Dendritic cell treated with granulocyte-macrophage colony-stimulating factor and Interleukin-4, amounts not matched to agents 40 ng/mL and 50 ng/mL, for 4 days (primary cell): ENCODE results near the gene CCDC3.
"Not testable (repeated sequence)": the region's sequence is repeated elsewhere in the genome, so short reads cannot be mapped to it uniquely, and the experiment has no call there.

Experiments used
- H3K27ac Mint-ChIP-seq: one replicate; pipeline ENCODE4 v1.8.0; 2022; ENCODE audit warnings: mild to moderate bottlenecking, mixed read lengths
- H3K27me3 Mint-ChIP-seq: one replicate; pipeline ENCODE4 v1.8.0; 2022; ENCODE audit warnings: mild to moderate bottlenecking, mixed read lengths
- H3K36me3 Mint-ChIP-seq: one replicate; pipeline ENCODE4 v1.8.0; 2022; ENCODE audit warnings: low read depth, mixed read lengths
- H3K4me1 Mint-ChIP-seq: one replicate; pipeline ENCODE4 v1.8.0; 2022; ENCODE audit warnings: low read depth, mixed read lengths
- H3K4me3 Mint-ChIP-seq: one replicate; pipeline ENCODE4 v1.8.0; 2022; ENCODE audit warnings: mild to moderate bottlenecking, moderate library complexity, mixed read lengths
- H3K9me3 Mint-ChIP-seq: one replicate; pipeline ENCODE4 v1.8.0; 2022; ENCODE audit warnings: mixed read lengths
- intact Hi-C: fragments of 100-400 bp; cut with micrococcal nuclease; formaldehyde crosslinking; loops from one replicate; pipeline ENCODE4 v1.15.0; 2022

CCDC3 gene

DNA sequence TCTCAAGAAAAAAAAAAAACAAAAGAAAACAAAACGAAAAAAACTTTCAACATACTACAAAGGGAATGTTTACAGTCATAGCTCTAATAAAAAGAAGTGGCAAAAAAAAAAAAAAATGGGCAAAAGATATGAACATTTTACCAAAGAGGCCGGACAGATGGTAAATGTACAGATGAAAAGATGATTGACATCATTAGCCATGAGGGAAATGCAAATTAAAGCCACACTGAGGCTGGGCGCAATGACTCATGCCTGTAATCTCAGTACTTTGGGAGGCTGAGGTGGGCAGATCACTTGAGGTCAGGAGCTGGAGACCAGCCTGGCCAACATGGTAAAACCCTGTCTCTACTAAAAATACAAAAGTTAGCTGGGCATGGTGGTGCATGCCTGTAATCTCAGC, 17.9 kb downstream of the CCDC3 start:
- H3K4me3 Mint-ChIP-seq, H3K27ac Mint-ChIP-seq, H3K27me3 Mint-ChIP-seq, H3K36me3 Mint-ChIP-seq, intact Hi-C loops, H3K9me3 Mint-ChIP-seq, H3K4me1 Mint-ChIP-seq: not testable (repeated sequence)

GRCh38 chr10:12981570-12981969, 19.9 kb downstream of the CCDC3 start:
- H3K9me3 Mint-ChIP-seq: no peaks in the 10 kb centered on the region
- intact Hi-C loops: no loop called here
- no peaks in the 10 kb centered on the region for H3K4me1 Mint-ChIP-seq
- no peaks in the 10 kb centered on the region for H3K36me3 Mint-ChIP-seq
- no peaks in the 10 kb centered on the region for H3K27me3 Mint-ChIP-seq
- H3K27ac Mint-ChIP-seq: no peak overlapping the region
- no peak overlapping the region for H3K4me3 Mint-ChIP-seq

- H3K4me1 Mint-ChIP-seq: no peaks in the 10 kb centered on the region
- intact Hi-C loops: no loop called here
- no peaks in the 10 kb centered on the region for H3K36me3 Mint-ChIP-seq
- H3K27ac Mint-ChIP-seq: no peak overlapping the region
- no peaks in the 10 kb centered on the region for H3K9me3 Mint-ChIP-seq
- no peaks in the 10 kb centered on the region for H3K27me3 Mint-ChIP-seq
- H3K4me3 Mint-ChIP-seq: no peak overlapping the region
These were observed 20.7 kb downstream of the CCDC3 start for GRCh38 chr10:12980713-12981306.

GRCh38 chr10:12980102-12980661, 21.3 kb downstream of the CCDC3 start:
- no peak overlapping the region for H3K4me3 Mint-ChIP-seq
- no peaks in the 10 kb centered on the region for H3K27me3 Mint-ChIP-seq
- no peaks in the 10 kb centered on the region for H3K4me1 Mint-ChIP-seq
- intact Hi-C loops: no loop called here
- no peak overlapping the region for H3K27ac Mint-ChIP-seq
- H3K36me3 Mint-ChIP-seq: no peaks in the 10 kb centered on the region
- H3K9me3 Mint-ChIP-seq: no peaks in the 10 kb centered on the region

GRCh38 chr10:12978891-12979290, 22.6 kb downstream of the CCDC3 start:
- intact Hi-C loops: no loop called here
- Mint-ChIP-seq H3K36me3 (no peaks in the 10 kb centered on the region), H3K9me3 (no peaks in the 10 kb centered on the region), H3K4me3 (no peak overlapping the region), H3K27ac (no peak overlapping the region), H3K4me1 (no peaks in the 10 kb centered on the region), H3K27me3 (no peaks in the 10 kb centered on the region)

GRCh38 chr10:12975906-12976305, 25.6 kb downstream of the CCDC3 start:
- no peak overlapping the region for H3K27ac Mint-ChIP-seq
- H3K36me3 Mint-ChIP-seq: no peaks in the 10 kb centered on the region
- intact Hi-C loops: no loop called here
- H3K4me1 Mint-ChIP-seq: no peaks in the 10 kb centered on the region
- H3K9me3 Mint-ChIP-seq: no peaks in the 10 kb centered on the region
- H3K4me3 Mint-ChIP-seq: no peak overlapping the region
- no peaks in the 10 kb centered on the region for H3K27me3 Mint-ChIP-seq

DNA sequence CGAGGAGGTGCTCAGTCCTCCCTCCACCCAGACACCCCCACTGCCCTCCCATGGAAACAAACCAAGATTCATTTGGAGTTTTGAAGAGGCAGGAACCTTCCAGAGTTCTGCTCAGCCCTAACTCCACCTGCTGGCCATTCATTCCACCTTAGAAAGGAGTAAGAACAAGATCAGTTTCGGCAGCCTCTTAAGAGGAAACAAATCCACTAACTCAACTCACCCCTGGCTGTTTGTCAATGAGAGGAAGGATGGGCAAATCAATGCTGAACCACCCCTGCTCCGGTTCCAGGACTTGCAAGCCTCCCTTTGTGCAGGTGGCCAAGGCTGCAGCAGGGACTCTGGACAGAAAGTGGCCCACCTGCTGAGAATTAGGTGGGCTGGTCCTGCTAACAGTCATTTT, 26.2 kb downstream of the CCDC3 start:
- Mint-ChIP-seq H3K27me3 (no peaks in the 10 kb centered on the region), H3K27ac (no peak overlapping the region), H3K4me3 (no peak overlapping the region), H3K4me1 (no peaks in the 10 kb centered on the region), H3K36me3 (no peaks in the 10 kb centered on the region), H3K9me3 (no peaks in the 10 kb centered on the region)
- intact Hi-C loops: no loop called here

GRCh38 chr10:12974491-12975199, 26.9 kb downstream of the CCDC3 start:
- H3K4me1 Mint-ChIP-seq: no peaks in the 10 kb centered on the region
- no peaks in the 10 kb centered on the region for H3K9me3 Mint-ChIP-seq
- H3K4me3 Mint-ChIP-seq: no peak overlapping the region
- no peak overlapping the region for H3K27ac Mint-ChIP-seq
- no peaks in the 10 kb centered on the region for H3K27me3 Mint-ChIP-seq
- intact Hi-C loops: no loop called here
- H3K36me3 Mint-ChIP-seq: no peaks in the 10 kb centered on the region

DNA sequence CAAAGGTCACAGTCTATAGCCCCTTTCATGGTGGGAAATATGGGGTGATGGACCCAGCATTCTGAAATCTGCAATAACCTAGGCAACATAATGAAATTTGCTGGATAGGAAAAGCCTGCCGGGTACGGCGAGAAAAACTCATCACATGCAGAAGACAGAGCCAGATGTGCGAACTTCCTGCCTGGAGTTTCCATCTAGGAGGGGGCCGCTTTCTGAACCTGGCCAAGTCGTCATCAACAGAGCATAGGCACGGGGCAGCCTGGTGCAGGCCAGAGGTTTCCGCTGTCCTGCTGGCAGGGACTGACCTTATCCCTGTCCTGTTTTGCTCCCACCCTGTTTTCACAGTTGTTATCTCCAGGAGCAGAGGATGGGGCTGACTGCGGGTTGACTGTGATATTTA, 27.4 kb downstream of the CCDC3 start:
- no peaks in the 10 kb centered on the region for H3K27me3 Mint-ChIP-seq
- H3K9me3 Mint-ChIP-seq: no peaks in the 10 kb centered on the region
- no peak overlapping the region for H3K27ac Mint-ChIP-seq
- no peak overlapping the region for H3K4me3 Mint-ChIP-seq
- H3K4me1 Mint-ChIP-seq: no peaks in the 10 kb centered on the region
- no peaks in the 10 kb centered on the region for H3K36me3 Mint-ChIP-seq
- intact Hi-C loops: no loop called here

DNA sequence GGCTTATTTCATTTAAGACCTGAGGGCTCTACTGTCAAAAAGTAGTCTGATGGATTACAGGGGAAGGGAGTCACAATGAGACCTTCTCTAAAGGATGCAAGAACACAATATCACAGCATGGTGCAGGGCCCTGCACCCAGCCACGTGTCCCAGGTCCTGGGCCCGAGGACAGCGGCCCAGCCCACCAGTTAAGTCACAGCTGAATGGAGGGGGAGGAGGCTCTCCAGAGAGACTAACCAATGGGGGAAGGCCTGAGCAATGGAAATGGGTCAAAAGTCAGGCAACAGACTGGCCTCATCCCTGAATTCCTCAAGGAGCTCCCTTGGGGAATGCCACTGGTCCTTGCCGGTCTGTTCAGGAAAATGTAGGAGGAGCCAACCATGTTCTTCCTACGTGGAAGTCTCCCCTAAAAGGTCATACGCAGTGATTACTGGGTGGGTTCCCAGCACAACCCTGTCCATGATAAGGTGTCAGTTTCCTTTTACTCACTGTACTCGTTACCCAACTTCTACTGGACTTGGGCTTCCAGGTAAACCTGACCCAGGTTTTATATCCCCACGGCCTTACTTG, 28.3 kb downstream of the CCDC3 start:
- no peaks in the 10 kb centered on the region for H3K4me1 Mint-ChIP-seq
- intact Hi-C loops: no loop called here
- no peak overlapping the region for H3K4me3 Mint-ChIP-seq
- no peaks in the 10 kb centered on the region for H3K36me3 Mint-ChIP-seq
- H3K9me3 Mint-ChIP-seq: no peaks in the 10 kb centered on the region
- no peaks in the 10 kb centered on the region for H3K27me3 Mint-ChIP-seq
- no peak overlapping the region for H3K27ac Mint-ChIP-seq

DNA sequence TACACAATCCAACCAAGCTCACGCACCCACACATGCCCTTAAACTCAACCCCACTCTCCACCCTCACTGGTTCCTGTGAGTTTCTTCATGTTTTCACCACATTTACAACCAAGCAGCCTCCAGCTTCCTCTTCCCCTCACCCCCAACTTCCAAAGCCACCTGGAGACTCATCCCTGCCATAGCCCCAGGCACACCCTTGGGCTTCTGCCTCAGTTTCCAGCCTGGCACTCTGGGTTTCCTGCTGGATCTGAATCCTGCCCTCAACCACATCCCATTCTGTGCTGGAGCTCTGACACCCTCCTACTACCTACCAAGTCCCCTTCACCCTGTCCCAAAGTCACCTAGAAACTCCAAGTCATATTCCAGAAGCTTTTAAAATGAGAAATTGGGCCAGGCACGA, 29.4 kb downstream of the CCDC3 start:
- Mint-ChIP-seq H3K27ac (no peak overlapping the region), H3K4me1 (no peaks in the 10 kb centered on the region), H3K36me3 (no peaks in the 10 kb centered on the region), H3K4me3 (no peak overlapping the region), H3K9me3 (peaks cover 9% of the 10 kb centered on the region), H3K27me3 (no peaks in the 10 kb centered on the region)
- intact Hi-C loops: no loop called here

GRCh38 chr10:12971001-12971788, 30.3 kb downstream of the CCDC3 start:
- no peaks in the 10 kb centered on the region for H3K4me1 Mint-ChIP-seq
- H3K36me3 Mint-ChIP-seq: no peaks in the 10 kb centered on the region
- H3K27me3 Mint-ChIP-seq: no peaks in the 10 kb centered on the region
- H3K4me3 Mint-ChIP-seq: no peak overlapping the region
- no peak overlapping the region for H3K27ac Mint-ChIP-seq
- H3K9me3 Mint-ChIP-seq: peaks cover 19% of the 10 kb centered on the region
- intact Hi-C loops: no loop called here

DNA sequence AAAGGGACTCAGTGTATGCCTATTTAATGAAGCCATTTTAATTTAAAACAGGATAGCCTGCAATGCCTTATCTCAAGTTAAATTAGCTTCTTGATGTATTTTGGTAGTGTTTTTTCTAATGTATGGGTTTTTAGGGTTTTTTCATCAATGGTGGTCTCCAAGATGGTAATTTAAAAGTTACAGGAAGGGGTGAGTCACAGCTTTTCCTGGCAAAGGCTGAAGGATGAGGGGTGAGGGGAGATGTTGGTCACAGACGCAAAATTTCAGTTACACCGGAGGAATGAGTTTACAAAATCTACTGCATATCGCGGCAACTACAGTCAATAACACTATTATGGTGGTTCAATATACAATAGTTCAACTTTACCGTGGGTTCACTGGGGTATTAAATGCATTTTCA, 31.6 kb downstream of the CCDC3 start:
- peaks cover 19% of the 10 kb centered on the region for H3K9me3 Mint-ChIP-seq
- H3K27me3 Mint-ChIP-seq: no peaks in the 10 kb centered on the region
- intact Hi-C loops: no loop called here
- H3K4me1 Mint-ChIP-seq: no peaks in the 10 kb centered on the region
- H3K36me3 Mint-ChIP-seq: no peaks in the 10 kb centered on the region
- no peak overlapping the region for H3K4me3 Mint-ChIP-seq
- H3K27ac Mint-ChIP-seq: no peak overlapping the region

DNA sequence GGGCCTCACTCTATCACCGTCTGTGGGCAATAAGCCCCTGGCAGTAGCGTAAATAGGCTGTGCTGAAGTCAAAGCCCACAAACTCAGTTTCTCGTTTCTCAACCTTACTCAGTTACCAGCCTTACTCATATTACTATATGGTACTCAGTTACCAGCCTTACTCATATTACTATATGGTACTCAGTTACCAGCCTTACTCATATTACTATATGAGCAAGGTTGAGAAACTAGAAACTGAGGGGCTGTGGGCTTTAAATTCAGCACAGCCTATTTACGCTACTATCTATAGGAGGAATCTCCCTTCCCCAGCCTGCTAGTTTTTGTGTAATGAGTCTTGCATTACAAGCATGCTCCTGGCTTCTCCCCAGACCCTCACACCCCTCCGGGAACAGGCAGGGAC, 35.4 kb downstream of the CCDC3 start:
- intact Hi-C loops: no loop called here
- Mint-ChIP-seq H3K4me3 (no peak overlapping the region), H3K9me3 (peaks cover 19% of the 10 kb centered on the region), H3K27me3 (no peaks in the 10 kb centered on the region), H3K27ac (no peak overlapping the region), H3K4me1 (no peaks in the 10 kb centered on the region), H3K36me3 (no peaks in the 10 kb centered on the region)
